Lung microvascular endothelial cell (primary cell): Measurements from ENCODE around the gene CYP2S1. TPM values are rescaled to one million over a fixed set of nuclear protein-coding genes. Genes with fewer than 3 reads are reported as not detected.
"Not testable (repeated sequence)": the region's sequence is repeated elsewhere in the genome, so short reads cannot be mapped to it uniquely, and the experiment has no call there.

Experiments
- DNase-seq, 2 donors: peaks; one replicate each; pipeline versions ENCODE4 v3.0.0 to v3.0.0-alpha.2; 2010; ENCODE audit warnings: low read depth in 2 of 2
- total RNA-seq: library from RNA; depleted of rRNA; stranded (reverse); fragments of >200 nt; gene quantifications from 2 replicates; pipeline ENCODE4 v1.2.1, GENCODE V29; 2014

The CYP2S1 gene, protein sequence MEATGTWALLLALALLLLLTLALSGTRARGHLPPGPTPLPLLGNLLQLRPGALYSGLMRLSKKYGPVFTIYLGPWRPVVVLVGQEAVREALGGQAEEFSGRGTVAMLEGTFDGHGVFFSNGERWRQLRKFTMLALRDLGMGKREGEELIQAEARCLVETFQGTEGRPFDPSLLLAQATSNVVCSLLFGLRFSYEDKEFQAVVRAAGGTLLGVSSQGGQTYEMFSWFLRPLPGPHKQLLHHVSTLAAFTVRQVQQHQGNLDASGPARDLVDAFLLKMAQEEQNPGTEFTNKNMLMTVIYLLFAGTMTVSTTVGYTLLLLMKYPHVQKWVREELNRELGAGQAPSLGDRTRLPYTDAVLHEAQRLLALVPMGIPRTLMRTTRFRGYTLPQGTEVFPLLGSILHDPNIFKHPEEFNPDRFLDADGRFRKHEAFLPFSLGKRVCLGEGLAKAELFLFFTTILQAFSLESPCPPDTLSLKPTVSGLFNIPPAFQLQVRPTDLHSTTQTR
- total RNA-seq, result 0.65 TPM in 1 of 2 replicates, not detected in the other

DNA sequence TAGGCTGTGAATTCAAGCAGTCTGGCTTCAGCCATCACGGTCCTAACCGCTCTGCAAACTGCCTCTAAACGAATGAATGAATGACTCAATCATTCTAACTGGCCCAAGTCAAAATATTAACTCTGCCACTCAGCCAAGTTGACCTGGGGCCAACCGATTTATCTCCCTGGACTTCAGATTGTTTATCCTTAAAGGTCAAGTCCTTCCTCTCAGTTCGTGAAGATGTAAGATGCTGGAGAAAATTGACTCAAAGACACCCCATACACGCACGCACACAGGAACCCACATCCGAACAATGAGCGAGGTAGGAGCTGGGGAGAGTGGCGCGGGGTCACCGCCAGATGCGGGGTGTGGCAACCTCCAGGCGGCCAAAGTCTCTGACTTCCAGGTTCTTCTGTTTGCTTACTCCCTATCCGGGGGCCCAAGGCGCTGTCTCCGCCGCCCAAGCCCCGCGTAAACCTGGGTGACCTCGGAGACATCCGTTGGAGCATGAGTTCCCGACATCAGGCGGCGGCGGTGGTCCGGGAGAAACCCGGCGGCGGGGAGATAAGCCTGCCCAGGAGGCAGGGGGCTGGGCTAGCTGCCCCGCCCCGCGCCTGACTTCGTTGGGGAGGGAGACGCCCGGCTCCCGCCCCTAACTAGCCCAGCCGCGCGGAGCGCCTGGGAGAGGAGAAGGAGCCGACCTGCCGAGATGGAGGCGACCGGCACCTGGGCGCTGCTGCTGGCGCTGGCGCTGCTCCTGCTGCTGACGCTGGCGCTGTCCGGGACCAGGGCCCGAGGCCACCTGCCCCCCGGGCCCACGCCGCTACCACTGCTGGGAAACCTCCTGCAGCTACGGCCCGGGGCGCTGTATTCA is at the start of gene CYP2S1:
CYP2S1 (plus strand) TSS at position 646 of the 856 bp plus-strand sequence; CDS start at position 692, 46 bp downstream.
- peak; percentile 11 to 34 for DNase-seq

- DNase-seq, result peak; percentile 87 to 92
Observed at GRCh38 chr19:41144403-41144802, 48.6 kb upstream of the CYP2S1 start.

- DNase-seq, result no peak
Observed at GRCh38 chr19:41149831-41150230, 43.2 kb upstream of the CYP2S1 start.

DNA sequence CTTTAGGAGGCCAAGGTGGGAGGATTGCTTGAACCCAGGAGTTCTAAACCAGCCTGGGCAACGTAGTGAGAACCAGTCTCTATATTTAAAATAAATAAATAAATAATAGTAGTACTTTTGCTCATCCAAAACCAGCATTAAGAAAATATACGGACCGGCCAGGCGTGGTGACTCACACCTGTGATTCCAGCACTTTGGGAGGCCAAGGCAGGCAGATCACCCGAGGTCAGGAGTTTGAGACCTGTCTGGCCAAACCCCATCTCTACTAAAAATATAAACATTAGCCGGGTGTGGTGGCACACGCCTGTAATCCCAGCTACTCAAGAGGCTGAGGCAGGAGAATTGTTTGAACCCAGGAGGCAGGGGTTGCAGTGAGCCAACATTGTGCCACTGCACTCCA is 42.0 kb upstream of the CYP2S1 start:
- DNase-seq, result not testable (repeated sequence)

DNA sequence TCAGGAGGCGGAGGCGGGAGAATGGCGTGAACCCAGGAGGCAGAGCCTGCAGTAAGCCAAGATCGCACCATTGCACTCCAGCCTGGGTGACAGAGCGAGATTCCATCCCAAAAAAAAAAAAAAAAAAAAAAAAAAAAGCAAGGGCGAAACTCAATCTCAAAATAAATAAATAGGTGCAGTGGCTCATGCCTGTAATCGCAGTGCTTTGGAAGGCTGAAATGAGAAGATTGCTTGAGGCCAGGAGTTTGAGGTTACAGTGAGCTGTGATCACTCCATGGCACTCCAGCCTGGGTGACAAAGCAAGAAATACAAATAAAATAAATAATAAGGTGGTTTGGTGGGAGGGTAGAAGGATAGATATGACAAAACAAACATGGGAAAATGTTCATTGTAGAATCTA is 39.0 kb upstream of the CYP2S1 start:
- DNase-seq, result no peak

- DNase-seq, result no peak
Observed at GRCh38 chr19:41156207-41156606, 36.8 kb upstream of the CYP2S1 start.

GRCh38 chr19:41159881-41160280 is 33.1 kb upstream of the CYP2S1 start:
- DNase-seq, result no peak

- DNase-seq, result no peak
Observed at GRCh38 chr19:41161903-41162302, 31.1 kb upstream of the CYP2S1 start.

DNA sequence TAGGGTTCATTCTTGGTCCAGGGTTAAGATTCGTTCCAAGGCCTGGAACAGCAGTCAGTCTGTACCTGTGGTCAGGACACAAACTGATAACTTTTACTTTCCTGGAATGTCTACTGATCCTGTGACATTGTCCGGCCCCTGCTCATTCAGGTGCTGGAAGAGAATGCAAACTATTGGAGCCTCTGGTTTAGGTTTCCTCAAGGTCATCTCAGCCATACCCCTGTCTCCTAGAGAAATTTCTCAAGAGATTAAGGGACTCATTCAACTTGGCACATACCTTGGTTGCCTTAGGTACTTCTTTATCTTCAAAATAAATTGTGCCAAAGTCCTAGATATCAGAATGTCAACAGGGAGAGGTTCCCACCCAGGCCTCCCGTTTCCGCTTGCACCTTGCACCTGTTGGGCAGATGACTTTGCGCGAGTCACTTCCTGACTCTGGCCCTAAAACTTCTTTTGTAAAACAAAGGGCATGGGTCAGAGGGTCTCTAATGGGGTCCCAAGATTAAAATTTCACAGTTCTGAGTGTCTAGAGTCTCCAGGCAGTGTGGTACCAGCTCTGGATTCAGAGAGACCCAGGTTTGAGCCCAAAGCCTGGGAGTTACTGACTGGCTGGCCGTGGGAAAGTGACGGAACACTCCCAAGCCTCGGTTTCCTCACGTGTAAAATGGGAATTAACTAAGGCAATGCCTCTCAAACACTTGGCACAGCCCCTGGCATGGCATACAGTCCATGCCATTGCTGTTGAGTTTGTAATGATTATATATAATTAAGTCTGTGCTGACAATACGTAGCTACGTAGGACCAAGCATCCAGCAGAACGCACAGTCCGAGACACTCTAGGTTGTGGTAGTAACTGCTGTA is 25.8 kb upstream of the CYP2S1 start:
- no peak for DNase-seq

- DNase-seq, result no peak
Observed at GRCh38 chr19:41172297-41173164, 20.5 kb upstream of the CYP2S1 start.

GRCh38 chr19:41174297-41174928 is 18.6 kb upstream of the CYP2S1 start:
- DNase-seq, result no peak

GRCh38 chr19:41175801-41176777 is 16.9 kb upstream of the CYP2S1 start:
- DNase-seq, result peak in 1 of 2 donors; percentile 35

DNA sequence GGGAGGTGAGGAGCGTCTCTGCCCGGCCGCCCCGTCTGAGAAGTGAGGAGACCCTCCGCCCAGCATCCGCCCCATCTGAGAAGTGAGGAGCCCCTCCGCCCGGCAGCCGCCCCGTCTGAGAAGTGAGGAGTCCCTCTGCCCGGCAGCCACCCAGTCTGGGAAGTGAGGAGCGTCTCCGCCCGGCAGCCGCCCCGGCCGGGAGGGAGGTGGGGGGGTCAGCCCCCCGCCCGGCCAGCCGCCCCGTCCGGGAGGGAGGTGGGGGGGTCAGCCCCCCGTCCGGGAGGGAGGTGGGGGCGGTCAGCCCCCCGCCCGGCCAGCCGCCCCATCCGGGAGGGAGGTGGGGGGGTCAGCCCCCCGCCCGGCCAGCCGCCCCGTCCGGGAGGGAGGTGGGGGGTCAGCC is 12.8 kb upstream of the CYP2S1 start:
- not testable (repeated sequence) for DNase-seq

DNA sequence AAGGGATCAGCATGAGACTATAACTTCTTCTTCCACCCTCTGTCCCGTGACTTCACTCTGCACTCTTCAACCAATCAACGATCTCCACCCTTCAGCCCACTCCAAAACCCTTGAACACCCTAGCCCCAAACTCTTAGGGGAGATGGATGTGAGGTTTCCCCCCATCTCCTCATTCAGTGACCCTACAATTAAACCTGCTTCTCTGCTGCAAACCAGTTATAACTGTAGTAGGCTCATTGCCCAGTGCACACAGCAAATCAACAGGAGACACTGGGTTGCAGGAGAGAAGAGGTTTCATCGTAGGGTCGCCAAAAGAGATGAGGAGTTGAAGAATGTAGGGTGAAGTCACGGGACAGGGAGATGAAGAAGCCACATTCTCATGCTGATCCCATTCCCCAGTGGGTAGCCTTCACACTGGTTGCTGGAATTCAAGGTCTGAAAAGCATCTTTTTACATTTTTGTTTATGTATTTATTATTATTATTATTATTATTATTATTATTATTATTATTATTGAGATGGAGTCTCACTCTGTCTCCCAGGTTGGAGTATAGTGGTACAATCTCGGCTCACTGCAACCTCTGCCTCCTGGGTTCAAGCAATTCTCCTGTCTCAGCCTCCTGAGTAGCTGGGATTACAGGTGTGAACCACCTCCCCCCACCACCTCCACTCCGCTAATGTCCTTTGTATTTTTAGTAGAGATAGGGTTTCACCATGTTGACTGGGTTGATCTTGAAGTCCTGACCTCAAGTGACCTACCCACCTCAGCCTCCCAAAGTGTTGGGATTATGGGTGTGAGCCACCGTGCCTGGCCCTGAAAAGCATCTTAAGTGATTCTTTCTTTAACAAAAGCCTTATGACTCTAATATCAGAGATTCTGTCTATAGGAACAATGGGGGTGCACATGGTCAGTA is 5.8 kb upstream of the CYP2S1 start:
- no peak for DNase-seq

DNA sequence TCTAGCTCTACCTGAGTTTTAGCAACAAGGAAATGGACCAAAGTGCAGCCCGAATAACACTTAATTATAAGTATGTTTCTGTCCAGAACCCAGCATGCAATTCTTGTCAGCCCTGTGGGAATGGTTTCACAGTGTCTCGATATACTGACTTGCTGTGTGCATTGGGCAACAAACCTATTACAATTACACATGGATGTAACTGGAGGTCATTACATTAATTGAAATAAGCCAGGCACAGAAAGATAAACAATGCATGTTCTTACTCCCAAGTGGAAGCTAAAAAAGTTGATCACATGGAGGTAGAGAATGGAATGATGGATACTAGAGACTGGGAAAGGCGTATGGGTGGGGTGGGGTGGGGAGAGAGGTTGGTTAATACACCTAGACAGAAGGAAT is 5.1 kb upstream of the CYP2S1 start:
- DNase-seq, result no peak

GRCh38 chr19:41189425-41190065 is 3.5 kb upstream of the CYP2S1 start:
- DNase-seq, result no peak
